ENCODE results near the gene YARS2.

DNA sequence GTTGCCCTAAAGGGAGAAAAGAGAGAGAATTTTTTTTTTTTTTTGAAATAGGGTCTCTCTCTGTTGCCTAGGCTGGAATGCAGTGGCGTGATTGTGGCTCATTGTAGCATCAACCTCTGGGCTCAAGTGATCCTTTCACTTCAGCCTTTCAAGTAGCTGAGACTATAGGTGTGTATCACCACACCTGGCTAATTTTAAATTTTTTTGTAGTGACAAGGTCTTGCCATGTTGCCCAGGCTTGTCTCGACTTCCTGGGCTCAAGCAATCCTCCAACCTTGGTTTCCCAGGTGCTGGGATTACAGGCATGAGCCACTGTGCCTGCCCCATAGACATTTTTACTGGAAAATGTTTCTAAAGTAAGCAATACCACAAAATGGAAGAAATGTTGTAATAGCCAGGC lies 36.8 kb downstream of the YARS2 start:
- TF ChIP-seq CTCF (IDR thresholded peaks at IDR 0.05) (no peak), EP300 (IDR thresholded peaks at IDR 0.05) (no peak)
